Measurements from ENCODE around the gene CAGE1.

Gene CAGE1

DNA sequence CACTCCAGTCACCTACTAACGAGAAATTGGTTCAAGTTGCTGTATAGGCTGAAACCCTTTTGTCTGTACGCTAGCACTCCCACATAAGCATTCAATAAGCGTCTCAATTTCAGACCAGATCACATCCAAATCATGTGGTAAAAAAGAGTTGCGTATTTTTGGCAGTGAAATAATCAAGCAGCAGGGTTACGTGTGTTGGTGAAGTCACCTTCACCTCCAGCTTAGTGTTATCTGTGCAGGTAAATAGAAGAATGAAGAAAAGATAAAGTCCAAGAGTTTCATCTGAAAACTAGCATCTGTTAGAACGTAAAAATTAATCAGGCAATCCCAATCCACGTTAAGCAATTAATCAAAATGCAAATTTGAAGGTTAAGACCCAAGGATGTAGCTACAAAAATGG, 87.8 kb downstream of the CAGE1 start:
- no peak for DNase-seq

GRCh38 chr6:7300926-7301325, 88.6 kb downstream of the CAGE1 start:
- no peak for DNase-seq

DNA sequence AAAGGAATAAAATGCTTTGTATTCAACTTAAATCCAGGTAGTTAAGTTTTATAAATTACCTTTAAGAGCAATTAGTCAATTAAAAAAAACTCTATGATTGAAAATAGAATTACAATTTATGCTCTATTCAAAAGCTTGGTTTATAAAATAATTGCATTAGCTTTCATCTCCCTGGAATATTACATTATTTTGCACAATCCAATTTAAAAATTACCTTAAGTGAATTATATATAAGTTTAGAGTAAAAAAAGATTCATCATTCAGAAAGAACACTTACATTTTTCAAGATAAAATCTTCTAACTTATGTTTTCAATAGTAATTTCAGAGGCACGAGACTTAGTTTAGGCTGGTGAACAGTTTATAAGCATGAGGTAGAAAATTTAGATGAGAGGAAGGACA, 91.4 kb downstream of the CAGE1 start:
- no peak for DNase-seq

DNA sequence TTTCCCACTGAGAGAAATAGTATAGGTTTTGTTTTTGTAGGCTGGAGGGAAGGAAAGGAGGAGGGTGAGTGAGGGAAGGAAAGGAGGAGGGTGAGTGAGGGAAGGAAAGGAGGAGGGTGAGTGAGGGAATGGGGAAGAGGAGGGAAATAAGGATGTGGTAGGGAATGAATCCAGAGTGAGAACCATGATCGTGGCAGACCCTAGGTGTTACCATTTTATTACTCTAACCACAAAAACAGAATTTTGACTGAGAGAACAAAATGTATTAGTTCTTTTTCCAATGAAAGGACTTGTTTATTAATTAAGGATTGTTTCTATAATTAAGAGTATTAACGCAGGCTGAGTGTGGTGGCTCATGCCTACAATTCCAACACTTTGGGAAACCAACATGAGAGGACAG, 92.9 kb downstream of the CAGE1 start:
- DNase-seq: no peak

- DNase-seq: no peak
Observed at GRCh38 chr6:7295916-7296315, 93.6 kb downstream of the CAGE1 start.

- DNase-seq: no peak
Observed at GRCh38 chr6:7292596-7293255, 96.8 kb downstream of the CAGE1 start.

DNA sequence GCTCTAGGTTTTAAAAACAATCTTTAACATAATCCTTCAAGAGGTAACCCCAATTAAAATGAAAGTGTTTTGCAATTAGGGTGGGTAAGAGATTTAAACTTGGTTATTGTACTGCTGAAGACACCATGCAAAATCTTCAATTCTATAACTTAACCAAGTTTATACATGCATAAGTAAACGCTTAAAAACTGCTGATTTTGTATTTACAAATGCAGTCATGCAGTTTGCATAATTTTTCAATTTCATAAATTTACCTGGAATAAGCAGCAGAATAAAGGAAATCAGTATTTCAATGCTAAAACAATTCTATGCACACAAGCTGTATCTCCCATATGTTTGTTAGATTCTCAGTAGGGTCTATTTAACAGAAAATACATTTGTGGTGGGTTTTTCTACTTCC, 99.5 kb downstream of the CAGE1 start:
- no peak for DNase-seq

DNA sequence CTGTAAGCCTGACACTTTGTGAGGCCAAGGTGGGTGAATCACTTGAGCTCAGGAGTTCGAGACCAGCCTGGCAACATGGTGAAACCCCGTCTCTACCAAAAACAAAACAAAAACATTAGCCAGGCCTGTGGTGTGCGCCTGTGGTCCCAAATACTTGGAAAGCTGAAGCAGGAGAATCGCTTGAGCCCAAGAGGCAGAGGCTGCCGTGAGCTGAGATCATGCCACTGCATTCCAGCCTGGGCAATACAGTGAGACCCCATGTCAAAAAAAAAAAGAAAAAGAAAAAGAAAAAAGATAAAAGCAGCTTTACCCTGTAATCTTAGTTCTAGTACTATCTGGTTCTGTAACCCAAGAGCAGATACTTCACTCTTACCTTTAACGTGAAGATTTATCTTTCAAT, 104.1 kb downstream of the CAGE1 start:
- DNase-seq: no peak

DNA sequence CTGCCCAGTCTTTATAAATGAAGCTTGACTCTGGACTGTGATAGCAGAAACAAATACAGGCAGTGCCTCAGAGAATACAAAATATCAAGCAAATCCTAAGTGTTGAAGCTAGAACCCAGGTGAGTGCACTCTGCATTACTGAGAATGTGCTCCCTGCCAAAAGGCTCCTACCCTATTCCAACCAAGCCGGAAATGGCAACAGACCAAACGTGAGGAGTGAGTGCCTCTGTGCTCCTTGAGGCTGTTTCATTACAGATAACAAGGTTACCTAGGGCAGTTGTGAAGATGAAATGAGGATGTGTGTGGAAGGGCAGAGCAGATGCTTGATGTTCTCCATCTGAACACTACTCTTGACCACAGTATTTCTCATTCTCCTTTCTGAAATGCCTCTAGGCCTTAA, 105.9 kb downstream of the CAGE1 start:
- DNase-seq: no peak

GRCh38 chr6:7282097-7282906, 107.2 kb downstream of the CAGE1 start:
- no peak for DNase-seq
